SU-DHL-6 (cell line): Measurements from ENCODE around the gene JAML.

Source experiments
- CTCF ChIP-seq: fragments of 200-600 bp; sonication (generic); IDR thresholded peaks from one replicate; pipeline ENCODE4 v1.5.1; 2017; ENCODE audit warnings: antibody characterized with exemption, mild to moderate bottlenecking, low read length, moderate library complexity; ENCODE audit not compliant: insufficient read depth, poor library complexity, severe bottlenecking
- EZH2phosphoT487 ChIP-seq: fragments of 200-600 bp; sonication (generic), shearing (Covaris generic); conservative IDR thresholded peaks from 2 replicates; pipeline ENCODE4 v1.6.1; 2018; ENCODE audit warnings: mild to moderate bottlenecking, antibody characterized with exemption, low read length, moderate library complexity, mixed read lengths

- TF ChIP-seq CTCF (no peak), EZH2phosphoT487 (no peak)
Observed at GRCh38 chr11:118144301-118145268, 80.2 kb downstream of the JAML start.
